ENCODE data around the gene SH3PXD2A. TPM values are rescaled to one million over a fixed set of nuclear protein-coding genes. Genes with fewer than 3 reads are reported as not detected.
A peak's percentile ranks its signal among the peaks of the same experiment; 100 is the strongest.

The SH3PXD2A gene
- total and polyA plus RNA-seq, 2 of the 4 experiments (the other 2 are of a cell fraction) = 6.3 to 23.0 TPM

- H3K79me1 ChIP-seq (ENCODE audit: low read depth in 1 of 2, low read length in 2 of 2) = peaks cover 0 to 9% of the 10 kb centered on the region in 2 experiments; a peak in 2 of 4 replicates
- no peaks in the 10 kb centered on the region for H3K9me3 ChIP-seq (ENCODE audit: control insufficient read depth, insufficient read depth, low read length)
- no peak overlapping the region for H4K91ac ChIP-seq (ENCODE audit: insufficient read depth, low read depth, low read length)
- H3K14ac ChIP-seq (replicated peaks; ENCODE audit: low read depth, low read length) = no peak overlapping the region
- H2AFZ ChIP-seq (replicated peaks; ENCODE audit: low read length, poor library complexity) = no peak overlapping the region
- H3K27me3 ChIP-seq (ENCODE audit: control insufficient read depth, insufficient read depth, low read length) = no peaks in the 10 kb centered on the region; the same call in 1 of the 2 replicates
- no peak overlapping the region for H3K23ac ChIP-seq (ENCODE audit: low read depth, low read length)
- peak overlapping the region; percentile 76; the same call in 1 of the 2 replicates for H2AK5ac ChIP-seq (ENCODE audit: low read depth, low read length)
- WGBS, 2 experiments (ENCODE audit: extremely low coverage in 2 of 2, insufficient read length in 1 of 2) = 100% methylated on average over 3 of the region's 4 CpGs; no CpG with 5 or more reads in 1 of the 2 experiments
- H4K8ac ChIP-seq (ENCODE audit: low read depth in 2 of 2, low read length in 2 of 2) = no peak overlapping the region
- peak overlapping the region; percentile 58 for H2AK9ac ChIP-seq (replicated peaks; ENCODE audit: low read depth, low read length, poor library complexity)
- no peak overlapping the region for H3K4me3 ChIP-seq (ENCODE audit: insufficient read depth, low read depth, low read length)
- H3K36me3 ChIP-seq (ENCODE audit: control insufficient read depth, insufficient read depth, low read length) = no peaks in the 10 kb centered on the region
- H3K4me2 ChIP-seq (ENCODE audit: low read depth, low read length) = no peak overlapping the region
- peaks cover 12% of the 10 kb centered on the region for H3K9me1 ChIP-seq (ENCODE audit: insufficient read depth, low read length)
- intact Hi-C loops (cut with micrococcal nuclease) (no loop called here), dilution Hi-C loops (cut with HindIII; ENCODE audit: low sequenced_read_pairs, unreplicated experiment) (no loop called here), in situ Hi-C loops (cut with MboI; ENCODE audit: low sequenced_read_pairs) (no loop called here)
- TF ChIP-seq BHLHE40 (IDR thresholded peaks at IDR 0.05; ENCODE audit: low read depth, low read length) (no peak), RCOR1 (IDR thresholded peaks at IDR 0.05; ENCODE audit: insufficient replicate concordance, low read length) (no peak), POLR2A (IDR thresholded peaks at IDR 0.05; ENCODE audit: low read depth, low read length) (no peak), RAD21 (IDR thresholded peaks at IDR 0.05; ENCODE audit: low read length) (no peak), ELK1 (IDR thresholded peaks at IDR 0.05; ENCODE audit: borderline replicate concordance, low read depth, low read length) (no peak), USF2 (IDR thresholded peaks at IDR 0.05; ENCODE audit: low read depth, low read length) (no peak), CEBPB (IDR thresholded peaks at IDR 0.05; ENCODE audit: low read depth, low read length) (no peak), MAFK (IDR thresholded peaks at IDR 0.05; ENCODE audit: low read depth, low read length) (no peak), MXI1 (IDR thresholded peaks at IDR 0.05; ENCODE audit: borderline replicate concordance, low read depth, low read length) (no peak), MAZ (IDR thresholded peaks at IDR 0.05; ENCODE audit: borderline replicate concordance, low read depth, low read length) (no peak), FOS (IDR thresholded peaks at IDR 0.05; ENCODE audit: low read depth, low read length) (no peak), RFX5 (IDR thresholded peaks at IDR 0.05; ENCODE audit: low read depth, low read length) (no peak), NFE2L2 (IDR thresholded peaks at IDR 0.05; ENCODE audit: low read depth, low read length) (no peak), SMC3 (IDR thresholded peaks at IDR 0.05; ENCODE audit: low read depth, low read length) (no peak), CHD1 (IDR thresholded peaks at IDR 0.05; ENCODE audit: low read depth, low read length) (no peak)
- TF ChIP-seq, protein P1, sequence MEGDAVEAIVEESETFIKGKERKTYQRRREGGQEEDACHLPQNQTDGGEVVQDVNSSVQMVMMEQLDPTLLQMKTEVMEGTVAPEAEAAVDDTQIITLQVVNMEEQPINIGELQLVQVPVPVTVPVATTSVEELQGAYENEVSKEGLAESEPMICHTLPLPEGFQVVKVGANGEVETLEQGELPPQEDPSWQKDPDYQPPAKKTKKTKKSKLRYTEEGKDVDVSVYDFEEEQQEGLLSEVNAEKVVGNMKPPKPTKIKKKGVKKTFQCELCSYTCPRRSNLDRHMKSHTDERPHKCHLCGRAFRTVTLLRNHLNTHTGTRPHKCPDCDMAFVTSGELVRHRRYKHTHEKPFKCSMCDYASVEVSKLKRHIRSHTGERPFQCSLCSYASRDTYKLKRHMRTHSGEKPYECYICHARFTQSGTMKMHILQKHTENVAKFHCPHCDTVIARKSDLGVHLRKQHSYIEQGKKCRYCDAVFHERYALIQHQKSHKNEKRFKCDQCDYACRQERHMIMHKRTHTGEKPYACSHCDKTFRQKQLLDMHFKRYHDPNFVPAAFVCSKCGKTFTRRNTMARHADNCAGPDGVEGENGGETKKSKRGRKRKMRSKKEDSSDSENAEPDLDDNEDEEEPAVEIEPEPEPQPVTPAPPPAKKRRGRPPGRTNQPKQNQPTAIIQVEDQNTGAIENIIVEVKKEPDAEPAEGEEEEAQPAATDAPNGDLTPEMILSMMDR (conservative IDR thresholded peaks at IDR 0.05; ENCODE audit: low read depth, low read length) = no peak
- no peak overlapping the region for H2BK5ac ChIP-seq (ENCODE audit: low read depth, low read length, poor library complexity, severe bottlenecking)
- peak overlapping the region; percentile 94; the same call in 1 of the 2 replicates for H3K4ac ChIP-seq (ENCODE audit: low read depth, low read length)
- no peak overlapping the region for H2BK15ac ChIP-seq (ENCODE audit: low read depth, low read length)
- H3K4me1 ChIP-seq (ENCODE audit: control insufficient read depth, insufficient read depth, low read length) = peaks cover 15% of the 10 kb centered on the region
- ChIA-PET POLR2A (ENCODE audit: unreplicated experiment) (no interaction called here), CTCF (no interaction called here)
- BruUV-seq (replicated peaks) = no TSS peak
- ATAC-seq (ENCODE audit: low read depth) = no peak
- H4K5ac ChIP-seq (ENCODE audit: low read depth, low read length) = no peak overlapping the region
- no peak overlapping the region for H3K27ac ChIP-seq (ENCODE audit: insufficient read depth, low read length)
- H3K9ac ChIP-seq (ENCODE audit: low read depth, low read length) = no peak overlapping the region
- no peaks in the 10 kb centered on the region for H4K20me1 ChIP-seq (ENCODE audit: insufficient read depth, low read length)
- no peak overlapping the region for H3K18ac ChIP-seq (ENCODE audit: low read depth, low read length)
- H2BK120ac ChIP-seq (ENCODE audit: low read depth, low read length) = no peak overlapping the region
- no peak overlapping the region for H2BK20ac ChIP-seq (ENCODE audit: low read depth, low read length)
- no peak overlapping the region for H3K56ac ChIP-seq (ENCODE audit: extremely low read depth, insufficient read depth, low read length)
- DNase-seq = no peak
These were observed 157.6 kb downstream of the SH3PXD2A start for GRCh38 chr10:103697787-103698186.
